GOT3 (cell line): Measurements from ENCODE around the gene DNAJC3.

Experiments
- DNase-seq: peaks from one replicate; lab custom pipeline; 2025; ENCODE audit warnings: mixed read lengths; lab: John Stamatoyannopoulos, UW

Gene DNAJC3

DNA sequence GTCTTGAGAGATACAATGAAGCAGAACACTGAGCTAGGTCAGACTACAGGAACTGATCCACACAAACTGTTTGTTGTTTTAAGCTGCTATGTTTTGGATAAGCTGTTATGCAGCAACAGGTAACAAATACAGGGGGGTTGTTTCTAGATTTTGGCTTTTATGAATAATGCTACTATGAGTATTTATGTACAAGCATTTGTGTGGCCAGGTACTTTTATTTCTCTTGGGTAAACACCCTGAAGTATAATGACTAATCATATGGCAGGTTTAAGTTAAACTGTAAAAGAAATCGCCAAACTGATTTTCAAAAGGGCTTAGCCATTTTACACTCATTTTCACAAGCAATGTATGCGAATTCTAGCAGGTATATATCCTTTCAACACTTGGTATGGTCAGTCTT lies 166.0 kb downstream of the DNAJC3 start:
- DNase-seq, result no peak
